Right cardiac atrium (tissue), 5 donors: Measurements from ENCODE around the gene SIRT5. TPM values are rescaled to one million over a fixed set of nuclear protein-coding genes. Genes with fewer than 3 reads are reported as not detected.
A peak's percentile ranks its signal among the peaks of the same experiment; 100 is the strongest.

Experiments used
- ATAC-seq, 2 donors: fragments of 200-7000 bp; cut with Tn5 transposase; one replicate each; pipeline versions ENCODE4 v1.8.0 to v1.9.1; 2020; ENCODE audit warnings: moderate library complexity in 2 of 2, mild to moderate bottlenecking in 1 of 2
- DNase-seq, 3 donors: peaks; one replicate each; pipeline ENCODE4 v3.0.0-alpha.2; 2020
- H3K27ac ChIP-seq: one replicate; pipeline ENCODE4 v1.5.1; 2013; ENCODE audit warnings: mild to moderate bottlenecking, low read length, control low read depth, moderate library complexity
- H3K27me3 ChIP-seq: one replicate; pipeline ENCODE4 v1.6.1; 2013; ENCODE audit not compliant: control insufficient read depth, insufficient read depth
- H3K4me1 ChIP-seq: one replicate; pipeline ENCODE4 v1.6.1; 2013; ENCODE audit warnings: low read length; ENCODE audit not compliant: control insufficient read depth, insufficient read depth
- H3K4me3 ChIP-seq: one replicate; pipeline ENCODE4 v1.5.1; 2013; ENCODE audit warnings: low read length, control low read depth
- H3K9me3 ChIP-seq: one replicate; pipeline ENCODE4 v1.6.1; 2013; ENCODE audit warnings: low read length; ENCODE audit not compliant: control insufficient read depth
- WGBS: extraction: QIAGEN DNeasy Blood & Tissue Kit; methylation state at CpG from one replicate; pipeline ENCODE4 v1.1.7; 2013; 5-methylcytosine and 5-hydroxymethylcytosine counted together
- intact Hi-C, 4 donors: fragments of 100-400 bp; cut with DNase I; formaldehyde crosslinking; loops; one replicate each; pipeline versions ENCODE4 v1.11.0 to v1.14.0; 2022 to 2023
- polyA plus RNA-seq: library from polyadenylated mRNA; stranded (reverse); fragments of 200-250 nt; gene quantifications from one replicate; pipeline ENCODE4 v1.2.3, GENCODE V29; 2013
- total RNA-seq, 4 donors: library from RNA; stranded (reverse); fragmentation: NEBNext Ultra II Directional; extraction: Animal tissue kit (Norgen Biotek cat#: 25700); gene quantifications; one replicate each; pipeline ENCODE4 v1.2.1, GENCODE V29; 2021
- donor health status: healthy with polysubstance abuse.
- donor health status: DM: no; HTN: yes; CAD: no.
- donor health status: DM: no; HTN: no; CAD: no.
- donor health status: DM: no; HTN: yes; CAD: no; lungs with severe emphysema.
- donor health status: DM: yes; HTN: yes; CAD: no.

Gene SIRT5
- total and polyA plus RNA-seq, 5 donors, result 21.5 to 39.4 (median 31.8) TPM

DNA sequence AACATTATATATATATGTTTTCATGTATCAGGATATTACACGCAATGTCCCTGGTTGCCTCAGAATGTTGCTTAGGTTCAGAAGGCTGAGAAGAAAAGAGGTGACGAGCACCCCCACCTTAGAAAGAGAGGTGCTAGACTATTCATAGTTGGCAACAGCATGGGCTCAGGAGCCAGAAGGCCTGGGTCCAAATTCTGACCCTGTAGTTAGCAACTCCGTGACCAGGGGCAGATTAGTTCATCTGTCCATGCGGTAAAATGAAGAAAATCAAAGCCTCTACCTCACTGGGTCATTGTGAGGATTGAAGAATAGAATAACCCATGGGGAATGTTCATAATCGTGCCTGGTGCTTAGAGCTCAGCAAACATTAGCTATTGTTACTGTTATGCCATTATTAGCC lies 5.4 kb upstream of the SIRT5 start:
- DNase-seq (no peak), ATAC-seq (no peak)
- no peak overlapping the region for H3K27ac ChIP-seq
- no peak overlapping the region for H3K4me3 ChIP-seq
- peaks cover 3% of the 10 kb centered on the region for H3K4me1 ChIP-seq
- no peaks in the 10 kb centered on the region for H3K9me3 ChIP-seq
- no peaks in the 10 kb centered on the region for H3K27me3 ChIP-seq
- 83% methylated on average over 5 of the region's 5 CpGs for WGBS
- intact Hi-C loops, result no loop called here

DNA sequence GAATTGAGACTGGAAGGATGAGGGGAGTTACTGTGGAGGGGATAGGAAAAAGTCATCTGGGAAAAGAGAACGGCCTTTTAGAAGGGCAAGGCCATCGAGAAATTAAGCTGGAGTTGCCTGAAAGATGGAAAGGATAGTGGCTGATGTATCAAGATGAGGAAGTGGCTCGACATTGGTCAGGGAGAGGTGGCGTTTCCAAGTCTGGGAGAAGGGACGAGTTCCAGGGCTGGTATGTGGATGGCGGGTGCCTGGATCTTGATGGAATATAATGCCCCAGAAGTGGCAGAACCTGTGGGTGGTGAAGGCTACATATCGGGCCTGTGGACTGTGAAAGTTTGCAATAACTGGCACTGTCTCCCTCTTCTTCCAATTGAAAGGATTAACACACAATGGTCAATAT lies 2.2 kb upstream of the SIRT5 start:
- peaks cover 3% of the 10 kb centered on the region for H3K4me1 ChIP-seq
- no peak overlapping the region for H3K4me3 ChIP-seq
- DNase-seq, result no peak
- H3K9me3 ChIP-seq, result no peaks in the 10 kb centered on the region
- 90% methylated on average over 7 of the region's 7 CpGs for WGBS
- intact Hi-C loops, result loop anchor here in 2 of 4 donors (10.0 kb wide), 2 partner anchors 87 to 237 kb away; partner anchors contain the start of gene GFOD1 (in 2 of the 2)
- no peaks in the 10 kb centered on the region for H3K27me3 ChIP-seq
- no peak for ATAC-seq
- H3K27ac ChIP-seq, result no peak overlapping the region

DNA sequence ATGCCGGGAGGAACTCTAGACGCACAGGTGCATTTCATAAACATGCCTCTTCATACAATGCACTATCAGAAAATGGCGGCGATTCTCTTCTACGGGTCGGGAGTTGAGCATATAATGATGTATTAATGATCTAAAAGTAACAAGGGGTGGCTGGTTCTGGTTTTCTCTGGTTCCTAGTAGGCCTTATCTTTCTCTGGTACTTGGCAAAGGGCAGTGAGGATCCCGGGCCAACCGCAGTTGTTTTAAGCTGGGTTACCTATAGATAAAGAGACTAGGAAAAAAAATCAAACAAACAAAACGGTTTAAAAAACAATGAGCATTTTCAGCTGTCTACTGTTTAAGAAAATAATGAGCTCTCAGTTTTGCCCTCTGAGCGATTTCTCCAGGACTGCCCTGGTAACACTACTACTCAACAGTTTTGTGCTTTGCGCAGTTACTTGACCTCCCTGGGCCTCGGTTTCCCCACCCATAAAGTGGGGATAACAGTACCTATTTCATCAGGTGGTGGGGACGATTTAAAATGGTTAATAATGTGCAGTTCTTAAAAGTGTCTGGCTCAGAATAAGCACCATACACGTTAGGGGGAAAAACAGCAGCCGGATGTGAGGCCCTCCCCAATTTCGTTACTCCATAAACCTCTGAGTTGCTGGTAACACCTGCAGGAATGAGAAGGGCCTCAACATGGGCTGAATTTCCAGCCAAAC lies 1.3 kb upstream of the SIRT5 start:
- peak overlapping the region; percentile 44 for H3K27ac ChIP-seq
- WGBS, result 78% methylated on average over 16 of the region's 16 CpGs
- no peak for ATAC-seq

DNA sequence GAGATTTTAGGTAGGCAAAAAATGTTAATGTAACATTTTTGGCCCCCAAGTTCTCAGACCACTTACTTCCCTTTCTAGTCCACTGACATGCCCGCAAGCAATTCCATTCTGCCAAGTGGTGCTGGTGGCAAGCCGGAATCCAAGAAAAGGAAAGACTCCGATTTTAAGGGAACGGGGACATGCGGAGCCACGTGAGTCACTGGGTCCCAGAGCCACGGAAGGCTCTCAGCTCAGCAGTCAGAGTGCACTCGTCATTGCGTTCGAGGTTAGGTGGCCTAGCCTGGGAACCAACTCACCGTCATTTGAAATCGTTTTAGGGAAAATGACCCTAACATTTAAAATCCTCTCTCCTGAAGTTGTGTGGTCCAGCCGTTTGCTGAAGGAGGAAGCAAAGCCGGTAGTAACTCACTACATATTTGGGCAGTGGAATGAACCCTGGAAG lies 711 bp upstream of the SIRT5 start:
- peak overlapping the region; percentile 44 for H3K27ac ChIP-seq
- peak; percentile 38 to 65 (median 64) for DNase-seq
- ATAC-seq, result no peak
- peak overlapping the region; percentile 68 for H3K4me3 ChIP-seq
- WGBS, result 4% methylated on average over 14 of the region's 14 CpGs
- peaks cover 3% of the 10 kb centered on the region for H3K4me1 ChIP-seq
- intact Hi-C loops, result loop anchor here in 2 of 4 donors (10.0 kb wide), 2 partner anchors 89 to 239 kb away; partner anchors contain the start of gene GFOD1 (in 2 of the 2)
- H3K27me3 ChIP-seq, result no peaks in the 10 kb centered on the region
- no peaks in the 10 kb centered on the region for H3K9me3 ChIP-seq

More for the DNA sequence above, 1.3 kb upstream of the SIRT5 start:
- DNase-seq, result no peak
- Histone ChIP-seq H3K4me3 (peak overlapping the region; percentile 68), H3K9me3 (no peaks in the 10 kb centered on the region), H3K4me1 (peaks cover 3% of the 10 kb centered on the region), H3K27me3 (no peaks in the 10 kb centered on the region)
- intact Hi-C loops, result loop anchor here in 2 of 4 donors (10.0 kb wide), 2 partner anchors 88 to 238 kb away; partner anchors contain the start of gene GFOD1 (in 2 of the 2)

DNA sequence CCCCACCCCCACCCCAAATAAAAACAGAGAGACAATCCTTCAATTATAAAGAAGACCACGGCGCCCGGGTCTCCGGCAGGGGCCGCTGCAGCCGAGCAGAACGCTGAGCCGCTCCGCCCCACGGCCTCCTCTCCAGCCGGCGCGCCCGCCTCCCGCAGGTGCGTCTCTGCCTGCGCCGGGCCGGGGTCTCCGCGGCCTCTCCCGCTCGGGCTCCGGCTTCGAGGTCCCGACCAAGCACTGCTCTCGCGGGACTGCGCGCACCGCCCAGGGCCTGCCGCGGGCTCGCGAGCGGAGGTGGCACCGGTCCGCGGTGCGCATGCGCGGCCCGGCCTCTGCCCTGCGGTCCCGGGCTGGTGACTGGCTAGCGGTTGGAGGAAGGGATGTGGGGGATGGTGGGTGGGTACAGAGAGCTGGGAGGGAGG lies 241 bp upstream of the SIRT5 start:
- Histone ChIP-seq H3K27me3 (no peaks in the 10 kb centered on the region), H3K4me1 (peaks cover 3% of the 10 kb centered on the region), H3K27ac (peak overlapping the region; percentile 77), H3K4me3 (peak overlapping the region; percentile 68), H3K9me3 (no peaks in the 10 kb centered on the region)
- ATAC-seq (peak; percentile 98), DNase-seq (peak; percentile 94 to 97 (median 97))
- intact Hi-C loops, result loop anchor here in 2 of 4 donors (10.0 kb wide), 2 partner anchors 89 to 239 kb away; partner anchors contain the start of gene GFOD1 (in 2 of the 2)
- WGBS, result under 1% methylated on average over 46 of the region's 46 CpGs

DNA sequence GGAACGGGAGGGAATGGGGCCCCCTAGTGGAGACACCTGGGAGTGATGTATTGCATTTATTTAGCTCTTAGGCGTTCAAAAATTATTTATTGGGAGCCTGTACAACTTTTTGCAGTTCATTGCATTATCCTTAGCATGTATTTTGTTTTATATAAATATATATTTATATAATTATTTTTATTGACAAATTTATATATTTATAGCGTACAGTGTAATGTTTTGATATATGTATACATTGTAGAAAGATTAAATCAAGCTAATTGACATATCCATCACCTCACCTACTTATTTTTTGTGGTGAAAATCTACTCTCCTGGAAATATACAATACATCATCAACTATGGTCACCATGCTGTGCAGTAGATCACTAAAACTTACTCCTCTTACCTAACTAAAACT lies 975 bp downstream of the SIRT5 start:
- H3K4me1 ChIP-seq, result peaks cover 3% of the 10 kb centered on the region
- no peak for DNase-seq
- no peak for ATAC-seq
- intact Hi-C loops, result loop anchor here in 2 of 4 donors (10.0 kb wide), 2 partner anchors 91 to 241 kb away; partner anchors contain the start of gene GFOD1 (in 2 of the 2)
- H3K4me3 ChIP-seq, result peak overlapping the region; percentile 68
- H3K9me3 ChIP-seq, result no peaks in the 10 kb centered on the region
- WGBS, result 30% methylated on average over 3 of the region's 3 CpGs
- H3K27ac ChIP-seq, result peak overlapping the region; percentile 77
- H3K27me3 ChIP-seq, result no peaks in the 10 kb centered on the region

DNA sequence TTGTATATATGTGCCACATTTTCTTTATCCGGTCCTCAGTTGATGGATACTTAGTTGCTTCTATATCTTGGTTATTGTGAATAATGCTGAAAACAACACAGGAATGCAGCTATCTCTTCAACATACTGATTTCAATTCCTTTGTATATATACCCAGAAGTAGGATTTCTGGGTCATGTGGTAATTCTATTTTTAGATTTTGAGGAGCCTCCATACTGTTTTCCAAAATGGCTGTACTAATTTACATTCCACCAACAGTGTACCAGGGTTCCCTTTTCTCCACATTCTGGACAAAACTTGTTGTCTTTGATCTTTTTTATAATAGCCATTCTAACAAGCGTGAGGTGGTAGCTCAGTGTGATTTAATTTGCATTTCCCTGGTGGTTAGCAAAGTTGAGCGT lies 1.6 kb downstream of the SIRT5 start:
- ATAC-seq (no peak), DNase-seq (no peak)
- Histone ChIP-seq H3K27me3 (no peaks in the 10 kb centered on the region), H3K4me1 (peaks cover 3% of the 10 kb centered on the region), H3K27ac (no peak overlapping the region), H3K4me3 (no peak overlapping the region), H3K9me3 (no peaks in the 10 kb centered on the region)
- 92% methylated on average over 3 of the region's 3 CpGs for WGBS
- intact Hi-C loops, result loop anchor here in 2 of 4 donors (10.0 kb wide), 2 partner anchors 91 to 241 kb away; partner anchors contain the start of gene GFOD1 (in 2 of the 2)

DNA sequence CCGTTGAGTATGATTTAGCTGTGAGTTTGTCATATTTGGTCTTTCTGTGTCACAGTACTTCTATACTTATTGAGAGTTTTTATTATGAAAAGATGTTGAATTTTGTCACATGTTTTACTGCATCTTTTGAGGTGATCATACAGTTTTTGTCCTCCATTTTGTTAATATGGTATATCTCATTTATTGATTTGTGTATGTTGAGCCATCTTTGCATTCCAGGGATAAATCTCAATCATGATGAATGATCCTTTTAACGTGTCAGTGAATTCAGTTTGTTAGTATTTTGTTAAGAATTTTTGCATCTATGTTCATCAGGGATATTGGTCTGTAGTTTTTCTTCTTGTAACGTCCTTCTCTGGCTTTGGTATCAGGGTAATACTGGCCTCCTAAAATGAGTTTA lies 3.5 kb downstream of the SIRT5 start:
- H3K9me3 ChIP-seq, result no peaks in the 10 kb centered on the region
- WGBS, result 89% methylated on average over 3 of the region's 3 CpGs
- H3K4me3 ChIP-seq, result no peak overlapping the region
- H3K27me3 ChIP-seq, result no peaks in the 10 kb centered on the region
- DNase-seq (no peak), ATAC-seq (no peak)
- no peak overlapping the region for H3K27ac ChIP-seq
- H3K4me1 ChIP-seq, result peaks cover 3% of the 10 kb centered on the region
- intact Hi-C loops, result loop anchor here in 2 of 4 donors (10.0 kb wide), 2 partner anchors 93 to 243 kb away; partner anchors contain the start of gene GFOD1 (in 2 of the 2)

DNA sequence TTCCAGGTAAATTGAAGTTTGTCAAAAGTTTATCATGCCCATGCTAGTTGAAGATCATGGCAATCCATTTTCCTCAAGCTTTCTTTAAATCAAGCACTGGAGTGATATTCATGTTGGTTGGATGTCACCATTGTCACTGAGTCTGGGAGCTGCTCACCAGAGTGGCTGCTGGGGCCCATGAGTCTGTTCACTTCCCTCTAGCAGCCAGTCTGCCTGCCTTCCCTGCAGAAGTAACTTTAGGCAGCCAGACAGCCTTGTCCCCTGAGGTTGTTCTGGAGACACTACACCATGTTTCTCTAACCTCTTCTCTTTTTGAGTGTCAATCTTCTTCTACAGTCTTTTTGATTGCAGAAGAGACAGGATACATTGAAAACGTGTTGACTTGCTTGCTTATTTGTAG lies 5.5 kb downstream of the SIRT5 start:
- H3K27me3 ChIP-seq, result no peaks in the 10 kb centered on the region

DNA sequence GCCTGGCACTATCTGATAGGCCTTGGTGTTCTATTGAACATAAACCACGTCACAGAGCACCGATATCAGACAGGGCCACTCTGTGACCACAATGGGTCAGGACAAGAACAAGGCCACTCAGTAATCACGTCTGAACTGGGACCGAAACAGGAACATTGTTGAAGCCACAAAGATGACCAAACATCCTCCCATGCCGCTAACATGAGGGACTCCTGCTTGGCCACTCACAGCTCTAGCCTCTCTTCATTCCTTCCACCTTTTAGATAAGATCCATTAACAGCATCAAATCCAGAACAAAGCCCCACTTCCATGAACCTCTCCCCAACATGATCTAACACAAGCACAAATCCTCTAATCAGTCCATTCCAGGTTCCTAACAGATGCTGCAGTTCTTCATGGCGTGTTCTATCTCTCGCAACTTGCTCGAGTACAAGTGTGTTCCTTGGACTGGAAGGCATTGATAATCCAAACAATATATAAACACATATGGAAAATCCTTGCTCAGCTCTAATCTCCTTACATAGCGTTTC lies 7.4 kb downstream of the SIRT5 start:
- Histone ChIP-seq H3K27me3 (no peaks in the 10 kb centered on the region), H3K27ac (no peak overlapping the region), H3K4me3 (no peak overlapping the region), H3K4me1 (no peaks in the 10 kb centered on the region), H3K9me3 (no peaks in the 10 kb centered on the region)
- intact Hi-C loops, result no loop called here
- 83% methylated on average over 9 of the region's 9 CpGs for WGBS
- DNase-seq, result no peak
- peak in 1 of 2 donors; percentile 20 for ATAC-seq

More for the DNA sequence above, 5.5 kb downstream of the SIRT5 start:
- intact Hi-C loops, result loop anchor here in 2 of 4 donors (10.0 kb wide), 2 partner anchors 95 to 245 kb away; partner anchors contain the start of gene GFOD1 (in 2 of the 2)
- Histone ChIP-seq H3K4me1 (no peaks in the 10 kb centered on the region), H3K27ac (peak overlapping the region; percentile 12), H3K4me3 (no peak overlapping the region), H3K9me3 (no peaks in the 10 kb centered on the region)
- ATAC-seq (no peak), DNase-seq (no peak)
- WGBS, result 65% methylated on average over 1 of the region's 1 CpG
